Motor neuron (in vitro differentiated cells): Measurements from ENCODE around the gene MB. TPM values are rescaled to one million over a fixed set of nuclear protein-coding genes. Genes with fewer than 3 reads are reported as not detected.
"Not testable (repeated sequence)": the region's sequence is repeated elsewhere in the genome, so short reads cannot be mapped to it uniquely, and the experiment has no call there.

ENCODE experiments used
- ATAC-seq, 8 experiments: fragments of 200-7000 bp; cut with Tn5 transposase; replicated peaks in 6 of 8; 2 replicates each; pipeline ENCODE4 v1.8.0; 2021; ENCODE audit warnings: mild to moderate bottlenecking in 8 of 8, moderate library complexity in 8 of 8
- H3K27ac ChIP-seq, 2 donors: fragments of 250-450 bp; sonication (Bioruptor Pico); 2 replicates each; pipeline ENCODE4 v1.9.0; 2021; ENCODE audit warnings: antibody characterized with exemption in 2 of 2, mild to moderate bottlenecking in 2 of 2, moderate library complexity in 1 of 2
- H3K4me1 ChIP-seq, 2 donors: fragments of 250-450 bp; sonication (Bioruptor Pico); replicated peaks in 1 of 2; 2 replicates each; pipeline ENCODE4 v1.6.1; 2021; ENCODE audit warnings: antibody characterized with exemption in 2 of 2, mild to moderate bottlenecking in 2 of 2, moderate library complexity in 1 of 2
- H3K4me3 ChIP-seq, 5 donors: fragments of 250-450 bp; sonication (Bioruptor Pico); 2 replicates each; pipeline ENCODE4 v1.9.0; 2021; ENCODE audit warnings: antibody characterized with exemption in 5 of 5, mild to moderate bottlenecking in 5 of 5, moderate library complexity in 4 of 5
- WGBS, 10 experiments: fragments of 450-650 bp; shearing (Covaris generic); methylation state at CpG; one replicate each; pipeline ENCODE4 v1.0.0; 2022; 5-methylcytosine and 5-hydroxymethylcytosine counted together
- in situ Hi-C, 9 experiments: fragments of 400-800 bp; cut with MboI; loops; one replicate each; pipeline ENCODE4 v1.15.0; 2021; ENCODE audit warnings: low sequenced_read_pairs in 9 of 9, low pct_unique_long_range_greater_than_20kb in 2 of 9; ENCODE audit not compliant: unreplicated experiment in 9 of 9
- total RNA-seq, 8 experiments: library from RNA; unstranded; fragments of 300-600 nt; gene quantifications; 2 replicates each; pipeline versions ENCODE4 v1.2.3 to v1.2.4, GENCODE V29; 2022

Gene MB
- total RNA-seq, 8 experiments from 2014 or later = 0.73 to 1.5 (median 0.76) TPM; not detected in 5

GRCh38 chr22:35633520-35633919, 16.4 kb upstream of the MB start:
- in situ Hi-C loops = loop anchor here in 2 of 9 experiments (25.0 kb wide), 2 partner anchors 279 to 479 kb away; no protein-coding TSS in a partner anchor
- peaks cover 0 to 12% of the 10 kb centered on the region in 2 donors for H3K4me1 ChIP-seq
- no peak for ATAC-seq
- no peak overlapping the region for H3K27ac ChIP-seq
- H3K4me3 ChIP-seq = no peak overlapping the region
- WGBS, 10 experiments = 61 to 100% (median 100%) methylated on average over 1 to 9 of the region's 18 CpGs; no CpG with 5 or more reads in 3 of the 10 experiments

GRCh38 chr22:35632935-35633334, 15.8 kb upstream of the MB start:
- Histone ChIP-seq H3K4me1 (peaks cover 0 to 13% of the 10 kb centered on the region in 2 donors), H3K27ac (no peak overlapping the region), H3K4me3 (no peak overlapping the region)
- 0 to 100% (median 43%) methylated on average over 1 to 3 of the region's 3 CpGs; no CpG with 5 or more reads in 5 of the 10 experiments for WGBS, 10 experiments
- peak in 5 of 8 experiments; percentile 33 to 66 (median 52) for ATAC-seq
- in situ Hi-C loops = loop anchor here in 2 of 9 experiments (25.0 kb wide), 2 partner anchors 279 to 479 kb away; no protein-coding TSS in a partner anchor

GRCh38 chr22:35631597-35631996, 14.5 kb upstream of the MB start:
- Histone ChIP-seq H3K4me1 (peaks cover 0 to 15% of the 10 kb centered on the region in 2 donors), H3K4me3 (no peak overlapping the region), H3K27ac (no peak overlapping the region)
- ATAC-seq = no peak
- in situ Hi-C loops = loop anchor here in 2 of 9 experiments (25.0 kb wide), 2 partner anchors 281 to 481 kb away; no protein-coding TSS in a partner anchor
- 58 to 100% (median 70%) methylated on average over 1 to 5 of the region's 5 CpGs; no CpG with 5 or more reads in 1 of the 10 experiments for WGBS, 10 experiments

- Histone ChIP-seq H3K4me3 (no peak overlapping the region), H3K4me1 (peaks cover 0 to 15% of the 10 kb centered on the region in 2 donors), H3K27ac (no peak overlapping the region)
- ATAC-seq = no peak
- 89 to 100% (median 97%) methylated on average over 1 to 6 of the region's 9 CpGs; no CpG with 5 or more reads in 5 of the 10 experiments for WGBS, 10 experiments
- in situ Hi-C loops = loop anchor here in 2 of 9 experiments (25.0 kb wide), 2 partner anchors 281 to 481 kb away; no protein-coding TSS in a partner anchor
These were observed 13.8 kb upstream of the MB start for GRCh38 chr22:35630891-35631290.

- Histone ChIP-seq H3K27ac (no peak overlapping the region), H3K4me1 (peaks cover 0 to 15% of the 10 kb centered on the region in 2 donors), H3K4me3 (no peak overlapping the region)
- WGBS, 10 experiments = 38% methylated on average over 2 of the region's 4 CpGs; no CpG with 5 or more reads in 9 of the 10 experiments
- ATAC-seq = peak in 1 of 8 experiments; percentile 21
- in situ Hi-C loops = loop anchor here in 2 of 9 experiments (25.0 kb wide), 2 partner anchors 282 to 482 kb away; no protein-coding TSS in a partner anchor
These were observed 13.3 kb upstream of the MB start for GRCh38 chr22:35630387-35630793.

GRCh38 chr22:35629406-35630216, 12.5 kb upstream of the MB start:
- in situ Hi-C loops = loop anchor here in 2 of 9 experiments (25.0 kb wide), 2 partner anchors 283 to 483 kb away; no protein-coding TSS in a partner anchor
- H3K4me3 ChIP-seq = no peak overlapping the region
- peaks cover 0 to 15% of the 10 kb centered on the region in 2 donors for H3K4me1 ChIP-seq
- WGBS, 10 experiments = 0 to 63% (median 33%) methylated on average over 1 to 5 of the region's 9 CpGs; no CpG with 5 or more reads in 3 of the 10 experiments
- H3K27ac ChIP-seq = no peak overlapping the region
- ATAC-seq = peak in 4 of 8 experiments; percentile 4 to 28 (median 10)

- in situ Hi-C loops = loop anchor here in 2 of 9 experiments (25.0 kb wide), 2 partner anchors 284 to 484 kb away; no protein-coding TSS in a partner anchor
- Histone ChIP-seq H3K4me3 (no peak overlapping the region), H3K27ac (no peak overlapping the region), H3K4me1 (peaks cover 0 to 15% of the 10 kb centered on the region in 2 donors)
- 69 to 100% (median 80%) methylated on average over 1 to 3 of the region's 3 CpGs; no CpG with 5 or more reads in 2 of the 10 experiments for WGBS, 10 experiments
- no peak for ATAC-seq
These were observed 11.6 kb upstream of the MB start for GRCh38 chr22:35628732-35629131.

GRCh38 chr22:35627267-35628041, 10.3 kb upstream of the MB start:
- peaks cover 0 to 15% of the 10 kb centered on the region in 2 donors for H3K4me1 ChIP-seq
- peak overlapping the region in 2 of 5 donors; percentile 6 to 14 for H3K4me3 ChIP-seq
- 0 to 33% (median 15%) methylated on average over 3 to 7 of the region's 21 CpGs; no CpG with 5 or more reads in 5 of the 10 experiments for WGBS, 10 experiments
- no peak overlapping the region for H3K27ac ChIP-seq
- in situ Hi-C loops = loop anchor here in 2 of 9 experiments (25.0 kb wide), 2 partner anchors 285 to 485 kb away; no protein-coding TSS in a partner anchor
- peak; percentile 73 to 83 (median 77) for ATAC-seq

- in situ Hi-C loops = loop anchor here in 2 of 9 experiments (25.0 kb wide), 2 partner anchors 286 to 486 kb away; no protein-coding TSS in a partner anchor
- Histone ChIP-seq H3K4me1 (peaks cover 5 to 25% of the 10 kb centered on the region in 2 donors), H3K27ac (no peak overlapping the region), H3K4me3 (no peak overlapping the region)
- 20 to 100% (median 51%) methylated on average over 1 to 8 of the region's 10 CpGs; no CpG with 5 or more reads in 2 of the 10 experiments for WGBS, 10 experiments
- peak in 3 of 8 experiments; percentile 25 to 46 (median 31) for ATAC-seq
These were observed 8.8 kb upstream of the MB start for GRCh38 chr22:35625763-35626432.

GRCh38 chr22:35624547-35624946, 7.4 kb upstream of the MB start:
- peaks cover 8 to 30% of the 10 kb centered on the region in 2 donors for H3K4me1 ChIP-seq
- H3K4me3 ChIP-seq = no peak overlapping the region
- ATAC-seq = no peak
- no peak overlapping the region for H3K27ac ChIP-seq
- in situ Hi-C loops = no loop called here
- 64 to 100% (median 90%) methylated on average over 1 to 4 of the region's 6 CpGs; no CpG with 5 or more reads in 4 of the 10 experiments for WGBS, 10 experiments

GRCh38 chr22:35623885-35624284, 6.8 kb upstream of the MB start:
- in situ Hi-C loops, H3K27ac ChIP-seq, ATAC-seq, H3K4me3 ChIP-seq: not testable (repeated sequence)
- whole genome bisulfite sequencing, 10 experiments = 75 to 97% (median 85%) methylated on average over 2 to 5 of the region's 5 CpGs; no CpG with 5 or more reads in 2 of the 10 experiments
- H3K4me1 ChIP-seq = peaks cover 8 to 30% of the 10 kb centered on the region in 2 donors
